Lower leg skin (tissue), 3 donors: ENCODE data around the gene NUP93.

Experiments used
- POLR2A ChIP-seq, 2 donors: fragments of 450-650 bp; IDR thresholded peaks; one replicate each; pipeline ENCODE4 v1.6.1; 2016 to 2017; ENCODE audit warnings: antibody characterized with exemption in 2 of 2, mild to moderate bottlenecking in 1 of 2, moderate library complexity in 1 of 2
- TF ChIP-seq, protein P1 (sequence below), 3 donors: fragments of 450-650 bp; IDR thresholded peaks; one replicate each; pipeline ENCODE4 v1.5.1; 2016; ENCODE audit warnings: antibody characterized with exemption in 3 of 3, mild to moderate bottlenecking in 3 of 3, moderate library complexity in 2 of 3

DNA sequence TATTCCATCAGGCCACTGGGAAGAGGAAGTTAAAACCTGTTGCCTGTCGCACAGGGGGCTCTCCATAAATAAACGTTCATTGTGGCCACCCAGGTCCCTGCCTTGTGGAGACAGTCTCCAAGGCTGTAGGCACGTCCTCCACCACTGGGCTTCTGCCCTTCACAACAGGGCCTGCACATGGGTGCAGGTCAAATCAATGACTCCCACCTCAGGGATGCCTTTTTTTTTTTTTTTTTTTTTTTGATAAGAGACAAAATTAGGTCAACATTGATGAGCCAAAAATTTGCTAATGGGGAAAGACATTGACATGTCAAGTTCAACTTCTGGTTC lies 122.4 kb downstream of the NUP93 start:
- TF ChIP-seq, protein P1, sequence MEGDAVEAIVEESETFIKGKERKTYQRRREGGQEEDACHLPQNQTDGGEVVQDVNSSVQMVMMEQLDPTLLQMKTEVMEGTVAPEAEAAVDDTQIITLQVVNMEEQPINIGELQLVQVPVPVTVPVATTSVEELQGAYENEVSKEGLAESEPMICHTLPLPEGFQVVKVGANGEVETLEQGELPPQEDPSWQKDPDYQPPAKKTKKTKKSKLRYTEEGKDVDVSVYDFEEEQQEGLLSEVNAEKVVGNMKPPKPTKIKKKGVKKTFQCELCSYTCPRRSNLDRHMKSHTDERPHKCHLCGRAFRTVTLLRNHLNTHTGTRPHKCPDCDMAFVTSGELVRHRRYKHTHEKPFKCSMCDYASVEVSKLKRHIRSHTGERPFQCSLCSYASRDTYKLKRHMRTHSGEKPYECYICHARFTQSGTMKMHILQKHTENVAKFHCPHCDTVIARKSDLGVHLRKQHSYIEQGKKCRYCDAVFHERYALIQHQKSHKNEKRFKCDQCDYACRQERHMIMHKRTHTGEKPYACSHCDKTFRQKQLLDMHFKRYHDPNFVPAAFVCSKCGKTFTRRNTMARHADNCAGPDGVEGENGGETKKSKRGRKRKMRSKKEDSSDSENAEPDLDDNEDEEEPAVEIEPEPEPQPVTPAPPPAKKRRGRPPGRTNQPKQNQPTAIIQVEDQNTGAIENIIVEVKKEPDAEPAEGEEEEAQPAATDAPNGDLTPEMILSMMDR (IDR thresholded peaks at IDR 0.05), result no peak
- no peak for TF ChIP-seq POLR2A (IDR thresholded peaks at IDR 0.05)
